Ovary (tissue), 3 donors: ENCODE data around the gene TP53BP2.

Experiments
- POLR2A ChIP-seq: fragments of 450-650 bp; IDR thresholded peaks from one replicate; pipeline ENCODE4 v1.6.1; 2017; ENCODE audit warnings: antibody characterized with exemption, mild to moderate bottlenecking, moderate library complexity
- TF ChIP-seq, protein P1 (sequence below), 3 donors: fragments of 450-650 bp in 2 of 3; fragments of 200-600 bp in 1 of 3; IDR thresholded peaks; one replicate each; pipeline versions ENCODE4 v1.5.1 to v1.8.0; 2016 to 2022; ENCODE audit warnings: antibody characterized with exemption in 3 of 3, mild to moderate bottlenecking in 1 of 3
- donor health status: DM: no; HTN: no; CAD: no.

DNA sequence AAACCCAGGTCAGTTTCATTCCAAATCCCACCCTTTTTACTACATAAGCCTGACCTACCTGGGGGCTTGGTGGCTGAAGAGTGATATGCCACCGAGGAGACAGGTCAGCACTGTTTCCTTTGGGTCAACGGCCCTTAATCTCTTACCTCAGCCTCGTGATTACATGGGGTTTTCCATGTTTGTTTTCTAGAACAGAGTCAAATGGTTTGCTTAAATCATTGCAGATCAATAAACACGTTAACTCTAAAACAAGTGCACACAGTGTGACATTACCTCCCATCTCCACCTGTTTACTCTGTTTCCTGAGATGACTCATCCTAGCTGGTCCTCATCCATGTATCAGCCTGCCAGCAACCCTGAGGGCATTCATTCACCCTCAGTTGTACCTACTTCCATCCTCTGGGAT, 40.8 kb upstream of the TP53BP2 start:
- TF ChIP-seq, protein P1, sequence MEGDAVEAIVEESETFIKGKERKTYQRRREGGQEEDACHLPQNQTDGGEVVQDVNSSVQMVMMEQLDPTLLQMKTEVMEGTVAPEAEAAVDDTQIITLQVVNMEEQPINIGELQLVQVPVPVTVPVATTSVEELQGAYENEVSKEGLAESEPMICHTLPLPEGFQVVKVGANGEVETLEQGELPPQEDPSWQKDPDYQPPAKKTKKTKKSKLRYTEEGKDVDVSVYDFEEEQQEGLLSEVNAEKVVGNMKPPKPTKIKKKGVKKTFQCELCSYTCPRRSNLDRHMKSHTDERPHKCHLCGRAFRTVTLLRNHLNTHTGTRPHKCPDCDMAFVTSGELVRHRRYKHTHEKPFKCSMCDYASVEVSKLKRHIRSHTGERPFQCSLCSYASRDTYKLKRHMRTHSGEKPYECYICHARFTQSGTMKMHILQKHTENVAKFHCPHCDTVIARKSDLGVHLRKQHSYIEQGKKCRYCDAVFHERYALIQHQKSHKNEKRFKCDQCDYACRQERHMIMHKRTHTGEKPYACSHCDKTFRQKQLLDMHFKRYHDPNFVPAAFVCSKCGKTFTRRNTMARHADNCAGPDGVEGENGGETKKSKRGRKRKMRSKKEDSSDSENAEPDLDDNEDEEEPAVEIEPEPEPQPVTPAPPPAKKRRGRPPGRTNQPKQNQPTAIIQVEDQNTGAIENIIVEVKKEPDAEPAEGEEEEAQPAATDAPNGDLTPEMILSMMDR (IDR thresholded peaks at IDR 0.05), result no peak
- TF ChIP-seq POLR2A, result no peak
